Spleen (tissue), 11 donors: ENCODE data around the gene HAGH. TPM values are rescaled to one million over a fixed set of nuclear protein-coding genes. Genes with fewer than 3 reads are reported as not detected.
A peak's percentile ranks its signal among the peaks of the same experiment; 100 is the strongest.

ENCODE experiments used
- DNase-seq: peaks from one replicate; pipeline ENCODE4 v3.0.0-alpha.2; 2020
- H3K27ac ChIP-seq, 8 donors: fragments of 200-600 bp; sonication (generic) in 7 of 8; 1 replicate in 4 of 8; 2 replicates in 4 of 8; pipeline versions ENCODE4 v1.5.0 to v1.8.0; 2016 to 2021; ENCODE audit warnings: inconsistent platforms in 4 of 8, mild to moderate bottlenecking in 4 of 8, moderate library complexity in 1 of 8
- H3K27me3 ChIP-seq, 7 donors: fragments of 200-600 bp; sonication (generic) in 6 of 7; replicated peaks in 1 of 7; 1 replicate in 4 of 7; 2 replicates in 3 of 7; pipeline versions ENCODE4 v1.5.0 to v1.8.0; 2016 to 2021; ENCODE audit warnings: inconsistent platforms in 3 of 7, mild to moderate bottlenecking in 1 of 7
- H3K36me3 ChIP-seq, 6 donors: fragments of 200-600 bp; sonication (generic) in 5 of 6; 1 replicate in 4 of 6; 2 replicates in 2 of 6; pipeline versions ENCODE4 v1.5.0 to v1.8.0; 2016 to 2021; ENCODE audit warnings: inconsistent platforms in 2 of 6
- H3K4me1 ChIP-seq, 6 donors: fragments of 200-600 bp; sonication (generic) in 5 of 6; 1 replicate in 3 of 6; 2 replicates in 3 of 6; pipeline versions ENCODE4 v1.5.0 to v1.8.0; 2016 to 2021; ENCODE audit warnings: inconsistent platforms in 3 of 6
- H3K4me3 ChIP-seq, 8 donors: fragments of 200-600 bp; sonication (generic) in 7 of 8; 1 replicate in 4 of 8; 2 replicates in 4 of 8; pipeline versions ENCODE4 v1.5.0 to v1.8.0; 2016 to 2021; ENCODE audit warnings: inconsistent platforms in 4 of 8, mild to moderate bottlenecking in 4 of 8, moderate library complexity in 2 of 8
- H3K9me3 ChIP-seq, 8 donors: fragments of 200-600 bp; sonication (generic) in 7 of 8; 1 replicate in 4 of 8; 2 replicates in 4 of 8; pipeline versions ENCODE4 v1.5.0 to v1.8.0; 2016 to 2021; ENCODE audit warnings: inconsistent platforms in 4 of 8
- POLR2A ChIP-seq, 3 donors: fragments of 450-650 bp; IDR thresholded peaks; one replicate each; pipeline ENCODE4 v1.5.1; 2017; ENCODE audit warnings: antibody characterized with exemption in 3 of 3, mild to moderate bottlenecking in 1 of 3
- POLR2AphosphoS5 ChIP-seq, 3 donors: sonication (generic); formaldehyde crosslinking; IDR thresholded peaks; one replicate each; pipeline ENCODE4 v1.5.1; 2017; ENCODE audit warnings: antibody characterized with exemption in 3 of 3
- WGBS, 5 donors: extraction: QIAGEN DNeasy Blood & Tissue Kit in 3 of 5; methylation state at CpG; one replicate each; pipeline versions ENCODE4 v1.1.5 to v1.1.7; 2013 to 2018; 5-methylcytosine and 5-hydroxymethylcytosine counted together
- intact Hi-C: fragments of 100-400 bp; cut with DNase I; formaldehyde crosslinking; loops from one replicate; pipeline ENCODE4 v1.15.0; 2023; ENCODE audit warnings: low total_unique reads
- polyA plus RNA-seq, 3 donors: library from polyadenylated mRNA; stranded (reverse); fragments of 200-250 nt; gene quantifications; one replicate each; pipeline ENCODE4 v1.2.1, GENCODE V29; 2013
- total RNA-seq, 7 donors: library from RNA; depleted of rRNA in 3 of 7; stranded (reverse); fragments of >200 nt in 3 of 7; fragmentation: NEBNext Ultra II Directional in 4 of 7; extraction: Animal tissue kit (Norgen Biotek cat#: 25700) in 4 of 7; gene quantifications; one replicate each; pipeline versions ENCODE4 v1.1.0 to v1.2.1, GENCODE V29; 2016 to 2021
- TF ChIP-seq, protein P1 (sequence below), 11 experiments: fragments of 200-600 bp in 7 of 11; fragments of 450-650 bp in 4 of 11; sonication (generic) in 4 of 11; IDR thresholded peaks in 8 of 11; conservative IDR thresholded peaks in 3 of 11; 1 replicate in 7 of 11; 2 replicates in 4 of 11; pipeline versions ENCODE4 v1.4.0 to v1.8.0; 2016 to 2021; ENCODE audit warnings: antibody characterized with exemption in 11 of 11, inconsistent platforms in 4 of 11, mild to moderate bottlenecking in 1 of 11
- donor health status: healthy with polysubstance abuse.
- donor health status: DM: no; HTN: no; CAD: no; lungs with moderate emphysema.
- donor health status: DM: no; HTN: no; CAD: no.
- donor health status: Bipolar disorder and iron deficiency.
- donor health status: healthy.
- donor health status: DM: no; HTN: no; CAD: no.
- donor health status: DM: yes; HTN: yes; CAD: no.

HAGH gene
- total and polyA plus RNA-seq, 10 donors = 33.6 to 76.6 (median 49.0) TPM

DNA sequence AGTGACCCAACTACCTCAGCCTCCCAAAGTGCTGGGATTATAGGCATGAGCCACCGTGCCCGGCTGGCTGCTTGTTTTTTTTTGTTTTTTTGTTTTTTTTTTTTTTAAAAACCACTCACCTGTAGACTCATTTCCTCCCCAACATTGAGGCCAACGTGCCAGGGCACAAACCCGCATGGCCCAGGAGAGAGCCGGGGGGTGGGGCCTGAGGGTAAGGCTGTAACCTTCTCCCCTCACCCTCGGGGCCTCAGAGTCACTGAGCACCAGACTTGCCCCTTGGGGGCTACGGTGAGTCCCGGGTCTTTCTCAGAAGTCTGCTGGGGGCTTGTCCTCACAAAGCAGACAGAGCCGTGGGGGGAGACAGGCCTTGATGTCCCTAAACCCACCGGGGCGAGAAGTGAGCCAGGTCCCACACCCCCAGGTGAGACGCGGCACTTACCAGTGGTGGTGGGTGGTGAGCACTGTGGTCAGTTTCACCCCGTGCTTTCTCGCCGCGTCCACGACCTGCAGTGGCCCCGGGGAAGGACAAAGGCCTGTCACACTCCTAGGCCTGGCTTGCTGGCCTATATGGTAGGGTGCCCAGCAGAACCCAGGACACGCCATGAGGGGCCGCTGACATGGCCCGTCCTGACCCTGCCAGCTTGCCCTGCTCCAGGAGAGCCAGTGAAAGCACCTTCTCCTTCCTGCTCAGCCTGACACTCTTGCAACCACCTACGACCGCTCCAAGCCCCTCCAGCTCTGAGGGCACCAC is 4.6 kb downstream of the HAGH start:
- peaks cover 0 to 61% (median 52%) of the 10 kb centered on the region in 6 donors for H3K36me3 ChIP-seq
- no peak for TF ChIP-seq POLR2AphosphoS5 (IDR thresholded peaks at IDR 0.05)
- no peaks in the 10 kb centered on the region for H3K9me3 ChIP-seq
- H3K4me3 ChIP-seq = no peak overlapping the region
- 86 to 93% (median 91%) methylated on average over 20 to 24 of the region's 24 CpGs for WGBS, 5 donors
- H3K27ac ChIP-seq = no peak overlapping the region
- peak; percentile 57 for DNase-seq
- H3K27me3 ChIP-seq = no peaks in the 10 kb centered on the region
- intact Hi-C loops = no loop called here
- peaks cover 11 to 40% (median 25%) of the 10 kb centered on the region in 6 donors for H3K4me1 ChIP-seq

DNA sequence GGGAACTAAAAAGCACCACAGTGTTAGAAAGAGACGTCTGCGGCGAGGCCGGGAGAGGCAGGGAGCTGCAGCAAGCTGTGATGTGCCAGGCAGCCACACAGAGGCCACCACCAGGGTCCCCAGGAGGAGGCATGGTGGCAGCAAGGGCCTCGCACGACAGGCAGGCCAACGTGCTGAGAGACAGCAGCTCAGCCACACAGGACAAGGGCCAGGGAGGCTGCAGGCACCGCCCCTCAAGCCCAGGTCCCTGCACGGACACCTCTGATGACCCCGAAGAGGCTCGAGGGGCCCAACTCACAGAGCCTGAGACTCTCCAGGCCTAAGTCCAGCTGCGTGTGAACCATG is 5.7 kb downstream of the HAGH start:
- Histone ChIP-seq H3K27ac (no peak overlapping the region), H3K36me3 (peaks cover 0 to 72% (median 63%) of the 10 kb centered on the region in 6 donors), H3K27me3 (no peaks in the 10 kb centered on the region), H3K4me1 (peaks cover 11 to 39% (median 24%) of the 10 kb centered on the region in 6 donors), H3K9me3 (no peaks in the 10 kb centered on the region), H3K4me3 (no peak overlapping the region)
- intact Hi-C loops = no loop called here
- DNase-seq = no peak
- 92 to 97% (median 95%) methylated on average over 4 to 12 of the region's 12 CpGs for WGBS, 5 donors
- TF ChIP-seq, protein P1, sequence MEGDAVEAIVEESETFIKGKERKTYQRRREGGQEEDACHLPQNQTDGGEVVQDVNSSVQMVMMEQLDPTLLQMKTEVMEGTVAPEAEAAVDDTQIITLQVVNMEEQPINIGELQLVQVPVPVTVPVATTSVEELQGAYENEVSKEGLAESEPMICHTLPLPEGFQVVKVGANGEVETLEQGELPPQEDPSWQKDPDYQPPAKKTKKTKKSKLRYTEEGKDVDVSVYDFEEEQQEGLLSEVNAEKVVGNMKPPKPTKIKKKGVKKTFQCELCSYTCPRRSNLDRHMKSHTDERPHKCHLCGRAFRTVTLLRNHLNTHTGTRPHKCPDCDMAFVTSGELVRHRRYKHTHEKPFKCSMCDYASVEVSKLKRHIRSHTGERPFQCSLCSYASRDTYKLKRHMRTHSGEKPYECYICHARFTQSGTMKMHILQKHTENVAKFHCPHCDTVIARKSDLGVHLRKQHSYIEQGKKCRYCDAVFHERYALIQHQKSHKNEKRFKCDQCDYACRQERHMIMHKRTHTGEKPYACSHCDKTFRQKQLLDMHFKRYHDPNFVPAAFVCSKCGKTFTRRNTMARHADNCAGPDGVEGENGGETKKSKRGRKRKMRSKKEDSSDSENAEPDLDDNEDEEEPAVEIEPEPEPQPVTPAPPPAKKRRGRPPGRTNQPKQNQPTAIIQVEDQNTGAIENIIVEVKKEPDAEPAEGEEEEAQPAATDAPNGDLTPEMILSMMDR (IDR thresholded peaks at IDR 0.05 in 8 of 11, conservative IDR thresholded peaks at IDR 0.05 in 3 of 11) = no peak
- no peak for TF ChIP-seq POLR2AphosphoS5 (IDR thresholded peaks at IDR 0.05)
- TF ChIP-seq POLR2A (IDR thresholded peaks at IDR 0.05) = no peak

DNA sequence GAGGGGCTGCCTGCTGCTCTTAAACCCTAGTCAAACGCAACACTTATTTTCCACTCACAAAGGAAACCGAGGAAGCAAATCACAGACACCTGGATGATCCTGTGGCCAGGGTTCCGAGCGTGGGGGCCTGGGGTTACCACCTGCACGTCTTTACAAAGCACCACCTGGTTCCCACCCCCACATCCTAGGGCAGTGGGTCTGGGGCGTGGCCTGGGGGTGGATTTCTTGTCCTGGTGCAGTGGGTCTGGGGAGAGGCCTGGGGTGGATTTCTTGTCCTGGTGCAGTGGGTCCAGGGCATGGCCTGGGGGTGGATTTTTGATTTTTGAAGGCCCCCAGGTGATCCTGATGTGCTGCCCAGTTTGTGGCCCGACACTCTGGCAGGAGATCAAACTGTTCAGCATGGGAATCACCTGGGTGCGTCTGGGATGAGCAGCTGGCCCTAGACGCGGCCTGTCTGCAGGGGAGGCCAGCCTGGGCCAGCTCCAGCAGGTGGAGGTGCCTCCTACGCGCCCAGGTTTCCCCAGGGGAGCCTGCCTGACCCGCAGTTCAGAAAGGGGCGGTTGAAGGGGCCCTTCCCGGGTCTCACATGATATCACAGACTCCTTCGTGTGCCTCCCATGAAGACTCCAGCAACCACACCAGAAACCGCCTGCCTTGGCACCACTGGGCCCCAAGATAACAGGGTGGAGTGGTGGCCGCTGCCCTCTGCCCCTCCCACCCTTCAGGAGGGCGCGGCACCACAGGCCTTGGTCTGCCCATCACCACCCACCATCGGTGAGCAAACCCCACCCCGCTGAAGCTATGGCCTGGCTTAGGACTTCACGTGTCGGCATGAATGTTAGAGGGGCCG is 6.3 kb downstream of the HAGH start:
- peak; percentile 64 for DNase-seq
- Histone ChIP-seq H3K36me3 (peaks cover 0 to 78% (median 68%) of the 10 kb centered on the region in 6 donors), H3K27me3 (no peaks in the 10 kb centered on the region), H3K9me3 (no peaks in the 10 kb centered on the region), H3K27ac (no peak overlapping the region), H3K4me1 (peaks cover 6 to 33% (median 18%) of the 10 kb centered on the region in 6 donors), H3K4me3 (no peak overlapping the region)
- intact Hi-C loops = no loop called here
- TF ChIP-seq POLR2A (IDR thresholded peaks at IDR 0.05) = no peak
- TF ChIP-seq, protein P1 (IDR thresholded peaks at IDR 0.05 in 8 of 11, conservative IDR thresholded peaks at IDR 0.05 in 3 of 11) = no peak
- TF ChIP-seq POLR2AphosphoS5 (IDR thresholded peaks at IDR 0.05) = no peak
- WGBS, 5 donors = 91 to 96% (median 94%) methylated on average over 11 to 25 of the region's 25 CpGs

DNA sequence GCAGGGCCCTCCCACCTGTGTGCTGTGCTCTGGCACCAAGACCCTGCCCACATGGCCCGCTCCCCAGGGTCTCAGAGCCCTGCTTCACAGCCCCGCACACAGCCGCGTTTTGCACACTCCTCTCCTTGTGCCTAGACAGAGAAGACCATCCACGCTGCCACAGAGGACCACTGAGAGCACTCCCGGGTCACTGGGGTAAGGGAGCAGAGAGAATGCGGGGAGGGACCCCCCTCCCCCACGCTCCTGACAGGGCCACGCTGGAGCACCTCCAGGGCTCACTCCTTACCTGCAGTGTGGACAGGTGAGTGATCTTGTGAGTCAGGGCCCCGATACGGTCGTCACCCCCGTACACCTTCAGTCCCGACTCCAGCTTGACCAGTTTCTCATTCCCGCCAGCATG is 7.0 kb downstream of the HAGH start:
- intact Hi-C loops = no loop called here
- H3K4me1 ChIP-seq = peaks cover 1 to 26% (median 11%) of the 10 kb centered on the region in 6 donors
- no peak overlapping the region for H3K4me3 ChIP-seq
- H3K27me3 ChIP-seq = no peaks in the 10 kb centered on the region
- DNase-seq = peak; percentile 42
- no peaks in the 10 kb centered on the region for H3K9me3 ChIP-seq
- WGBS, 5 donors = 94 to 97% (median 95%) methylated on average over 15 of the region's 15 CpGs
- TF ChIP-seq, protein P1 (IDR thresholded peaks at IDR 0.05 in 8 of 11, conservative IDR thresholded peaks at IDR 0.05 in 3 of 11) = no peak
- peak in 1 of 3 donors; percentile 13 for TF ChIP-seq POLR2AphosphoS5 (IDR thresholded peaks at IDR 0.05)
- no peak for TF ChIP-seq POLR2A (IDR thresholded peaks at IDR 0.05)
- no peak overlapping the region for H3K27ac ChIP-seq
- peaks cover 0 to 85% (median 72%) of the 10 kb centered on the region in 6 donors for H3K36me3 ChIP-seq
